Naive thymus-derived CD4-positive, alpha-beta T cell (primary cell): ENCODE results near the gene COL23A1. TPM values are rescaled to one million over a fixed set of nuclear protein-coding genes. Genes with fewer than 3 reads are reported as not detected.

Experiments
- ATAC-seq: fragments of 150-1000 bp; cut with Tn5 transposase; 2 replicates; pipeline ENCODE4 v1.10.0; 2021; ENCODE audit warnings: mild to moderate bottlenecking, moderate library complexity
- CTCF ChIA-PET: fragments of 350-600 bp; sonication (Branson Sonifier 250); formaldehyde crosslinking; loops from one replicate; lab custom pipeline; 2021; ENCODE audit warnings: antibody characterized with exemption; lab: Charles Lee
- POLR2A ChIA-PET: fragments of 350-600 bp; sonication (Branson Sonifier 250); formaldehyde crosslinking; loops from one replicate; lab custom pipeline; 2021; ENCODE audit warnings: antibody characterized with exemption, inconsistent platforms; lab: Charles Lee
- DNase-seq, 9 donors: peaks; one replicate each; pipeline versions ENCODE4 v3.0.0 to v3.0.0-alpha.2; 2020 to 2022; ENCODE audit warnings: mixed read lengths in 1 of 9
- H3K27ac ChIP-seq: one replicate; pipeline ENCODE4 v1.7.0; 2013; ENCODE audit warnings: mild to moderate bottlenecking, low read depth, low read length, moderate library complexity
- H3K27me3 ChIP-seq, 2 donors: one replicate each; pipeline ENCODE4 v1.7.0; 2013; ENCODE audit warnings: low read length in 2 of 2, mild to moderate bottlenecking in 2 of 2, moderate library complexity in 2 of 2; ENCODE audit not compliant: control insufficient read depth in 2 of 2, insufficient read depth in 2 of 2
- H3K36me3 ChIP-seq, 3 experiments: 1 replicate in 2 of 3; 2 replicates in 1 of 3; pipeline ENCODE4 v1.7.0; 2013; ENCODE audit warnings: low read length in 3 of 3, mild to moderate bottlenecking in 3 of 3, moderate library complexity in 1 of 3; ENCODE audit not compliant: insufficient read depth in 3 of 3, control insufficient read depth in 2 of 3
- H3K4me1 ChIP-seq, 2 donors: one replicate each; pipeline ENCODE4 v1.7.0; 2013; ENCODE audit warnings: low read length in 2 of 2, mild to moderate bottlenecking in 2 of 2, moderate library complexity in 1 of 2; ENCODE audit not compliant: control insufficient read depth in 2 of 2, insufficient read depth in 2 of 2
- H3K4me3 ChIP-seq: 2 replicates; pipeline ENCODE4 v1.7.0; 2013; ENCODE audit warnings: mild to moderate bottlenecking, low read length
- H3K9me3 ChIP-seq, 3 experiments: 1 replicate in 2 of 3; 2 replicates in 1 of 3; pipeline ENCODE4 v1.7.0; 2013; ENCODE audit warnings: low read length in 3 of 3; ENCODE audit not compliant: control insufficient read depth in 2 of 3
- H3K27ac Mint-ChIP-seq, 9 donors: one replicate each; pipeline ENCODE4 v1.8.0; 2020 to 2022; ENCODE audit warnings: mixed read lengths in 9 of 9, mild to moderate bottlenecking in 8 of 9, moderate library complexity in 5 of 9, inconsistent platforms in 2 of 9
- H3K27me3 Mint-ChIP-seq, 5 donors: one replicate each; pipeline ENCODE4 v1.8.0; 2021 to 2022; ENCODE audit warnings: mixed read lengths in 5 of 5, mild to moderate bottlenecking in 1 of 5
- H3K36me3 Mint-ChIP-seq, 5 donors: one replicate each; pipeline ENCODE4 v1.8.0; 2020 to 2022; ENCODE audit warnings: mixed read lengths in 5 of 5, mild to moderate bottlenecking in 3 of 5, inconsistent platforms in 1 of 5
- H3K4me1 Mint-ChIP-seq, 7 donors: one replicate each; pipeline ENCODE4 v1.8.0; 2020 to 2022; ENCODE audit warnings: mixed read lengths in 7 of 7, mild to moderate bottlenecking in 3 of 7, inconsistent platforms in 1 of 7
- H3K4me3 Mint-ChIP-seq, 10 donors: one replicate each; pipeline ENCODE4 v1.8.0; 2020 to 2022; ENCODE audit warnings: mild to moderate bottlenecking in 10 of 10, mixed read lengths in 10 of 10, moderate library complexity in 6 of 10, inconsistent platforms in 2 of 10
- H3K9me3 Mint-ChIP-seq, 11 donors: one replicate each; pipeline ENCODE4 v1.8.0; 2020 to 2022; ENCODE audit warnings: mixed read lengths in 11 of 11, mild to moderate bottlenecking in 4 of 11, inconsistent platforms in 1 of 11, moderate library complexity in 1 of 11
- intact Hi-C, 2 donors: fragments of 100-400 bp; cut with micrococcal nuclease; formaldehyde crosslinking; loops; one replicate each; pipeline ENCODE4 v1.15.1; 2023
- polyA plus RNA-seq, 2 donors: library from polyadenylated mRNA; unstranded; fragments of 300-500 nt; fragmentation: Illumina TruSeq; gene quantifications; one replicate each; pipeline ENCODE4 v1.2.3, GENCODE V29; 2021
- total RNA-seq, 6 experiments: library from RNA in 5 of 6; stranded (reverse) in 5 of 6; gene quantifications; 1 replicate in 5 of 6; 2 replicates in 1 of 6; pipeline ENCODE4 v1.2.3 and lab custom pipeline; 2021 to 2026

Gene COL23A1
- total RNA-seq (under 1 TPM in 3 of 5 experiments, not detected in 2; 0.13 to 0.32 (median 0.22) TPM), polyA plus RNA-seq (not detected), total RNA-seq (lab: John Stamatoyannopoulos, UW) (not detected)

DNA sequence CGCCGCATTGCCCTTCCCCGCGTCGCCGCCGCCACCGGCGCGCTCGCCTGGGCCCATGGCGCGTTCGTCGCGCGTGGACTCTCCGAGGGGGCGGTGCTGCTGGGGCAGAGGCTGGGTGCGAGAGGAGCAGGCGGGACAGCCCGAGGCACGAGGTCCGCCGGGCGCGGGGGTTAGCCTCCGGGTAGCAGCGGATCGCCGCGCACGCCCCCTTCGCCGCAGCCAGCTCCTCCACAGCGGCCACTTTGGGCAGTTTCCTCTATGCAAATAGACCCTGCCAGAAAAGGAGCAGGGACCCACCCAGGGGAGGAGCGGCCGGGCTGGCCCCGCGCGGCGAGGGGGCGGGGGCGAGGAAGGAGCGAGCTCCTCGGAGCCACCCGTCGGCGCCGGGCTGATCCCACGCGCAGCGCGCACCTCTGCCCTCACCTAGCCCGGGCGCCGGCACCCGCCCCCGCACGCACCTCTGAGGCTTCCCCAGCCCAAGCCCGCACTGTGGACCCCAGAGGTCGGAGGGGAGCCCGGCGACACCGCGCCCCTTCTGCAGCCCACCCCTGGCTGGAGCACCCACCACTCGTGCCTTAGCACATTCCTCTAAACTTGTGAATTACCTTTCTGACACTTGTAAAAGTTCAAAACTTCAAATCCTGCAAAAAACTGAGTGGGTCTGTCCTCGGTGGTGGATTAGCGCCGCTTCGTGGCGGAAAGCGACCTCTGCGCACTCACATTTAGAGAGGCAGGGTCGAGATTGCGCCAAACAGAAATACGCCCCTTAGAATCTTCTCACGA, at the start of gene COL23A1:
Gene COL23A1, minus strand, starts transcription at position 253 of the 783 bp plus-strand sequence.
- Histone ChIP-seq H3K27me3 (peaks cover 0 to 5% of the 10 kb centered on the region in 2 donors), H3K4me3 (peak within 1 kb of the TSS; percentile 0), H3K36me3 (no peaks in the 10 kb centered on the region), H3K27ac (no peak within 1 kb of the TSS), H3K4me1 (no peaks in the 10 kb centered on the region), H3K9me3 (peaks cover 0 to 10% (median 9%) of the 10 kb centered on the region in 3 experiments)
- Mint-ChIP-seq H3K4me3 (peak within 1 kb of the TSS; percentile 73 to 91 (median 84)), H3K27me3 (peaks cover 48 to 58% (median 53%) of the 10 kb centered on the region in 5 donors), H3K4me1 (peaks cover 0 to 13% (median 7%) of the 10 kb centered on the region in 7 donors), H3K36me3 (peaks cover 4 to 15% (median 12%) of the 10 kb centered on the region in 5 donors), H3K9me3 (peaks cover 0 to 22% (median 13%) of the 10 kb centered on the region in 11 donors), H3K27ac (no peak within 1 kb of the TSS)
- intact Hi-C loops: loop anchor here (1.0 to 2.0 kb wide), 3 partner anchors 36 to 356 kb away; partner anchors contain the start of gene CLK4 (in 1 of the 2)
- ChIA-PET CTCF (interaction anchor here (0.8 kb wide), 1 partner anchor 386 kb away, joined by 3 read pairs; the partner anchor contains the start of gene HNRNPAB), POLR2A (interaction anchor here (0.7 kb wide), 1 partner anchor 169 kb away, joined by 4 read pairs; no protein-coding TSS in a partner anchor)
- peak; percentile 72 for ATAC-seq
- DNase-seq: peak; percentile 21 to 48 (median 36)

DNA sequence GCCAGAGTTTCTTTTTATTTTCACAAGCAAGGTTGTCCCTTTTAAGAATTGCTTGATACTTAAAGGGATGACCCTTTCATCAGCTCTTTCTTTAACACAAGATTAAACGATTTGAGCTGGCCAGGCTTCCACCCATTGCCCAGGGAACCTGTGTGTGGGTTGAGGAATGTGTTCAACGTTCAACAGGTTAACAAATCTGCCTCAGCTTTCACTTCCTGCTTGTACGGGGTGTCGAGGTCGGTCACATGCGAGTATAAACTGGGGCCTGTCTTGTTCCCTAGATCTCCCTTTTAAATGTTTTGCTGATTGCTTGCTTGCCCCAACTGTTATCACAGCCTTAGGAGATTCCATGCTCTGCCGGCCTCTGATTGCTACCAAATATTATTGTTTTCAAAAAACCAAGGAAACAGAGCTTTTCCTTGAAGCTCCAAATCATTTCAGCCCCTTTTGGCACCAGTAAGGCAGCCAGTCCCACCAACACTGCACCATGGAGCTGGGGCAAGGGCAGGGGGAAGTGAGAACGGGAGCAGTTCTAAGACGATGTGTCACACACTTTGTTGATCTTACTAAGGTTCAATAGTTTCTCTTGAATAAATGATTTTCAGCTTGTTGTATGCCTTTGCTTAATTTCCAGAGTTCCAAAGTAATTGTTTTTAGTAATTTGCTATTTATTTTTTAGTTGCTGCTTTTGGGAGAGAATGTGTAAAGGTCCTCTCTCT, 47.3 kb upstream of the COL23A1 start:
- no peaks in the 10 kb centered on the region for H3K9me3 ChIP-seq
- Mint-ChIP-seq H3K36me3 (peaks cover 0 to 5% (median 0%) of the 10 kb centered on the region in 5 donors), H3K4me1 (peaks cover 0 to 2% (median 0%) of the 10 kb centered on the region in 7 donors), H3K4me3 (no peak overlapping the region), H3K27me3 (peaks cover 0 to 11% (median 7%) of the 10 kb centered on the region in 5 donors), H3K9me3 (peaks cover 0 to 6% (median 0%) of the 10 kb centered on the region in 11 donors), H3K27ac (no peak overlapping the region)
- ATAC-seq (no peak), DNase-seq (no peak)
- intact Hi-C loops: no loop called here
- no peaks in the 10 kb centered on the region for H3K27me3 ChIP-seq
- ChIA-PET CTCF (no interaction called here), POLR2A (no interaction called here)
- H3K36me3 ChIP-seq: no peaks in the 10 kb centered on the region
- H3K4me1 ChIP-seq: no peaks in the 10 kb centered on the region
- H3K4me3 ChIP-seq: no peak overlapping the region
- H3K27ac ChIP-seq: no peak overlapping the region

GRCh38 chr5:178632285-178632684, 42.1 kb upstream of the COL23A1 start:
- H3K36me3 Mint-ChIP-seq: peaks cover 0 to 3% (median 0%) of the 10 kb centered on the region in 5 donors
- peaks cover 0 to 2% (median 0%) of the 10 kb centered on the region in 7 donors for H3K4me1 Mint-ChIP-seq
- H3K9me3 Mint-ChIP-seq: peaks cover 0 to 5% (median 0%) of the 10 kb centered on the region in 11 donors
- no peak for ATAC-seq
- H3K4me3 Mint-ChIP-seq: no peak overlapping the region
- no peaks in the 10 kb centered on the region for H3K9me3 ChIP-seq
- peaks cover 0 to 6% of the 10 kb centered on the region in 2 donors for H3K4me1 ChIP-seq
- CTCF ChIA-PET: no interaction called here
- H3K4me3 ChIP-seq: no peak overlapping the region
- peaks cover 0 to 26% (median 8%) of the 10 kb centered on the region in 5 donors for H3K27me3 Mint-ChIP-seq
- no peak overlapping the region for H3K27ac Mint-ChIP-seq
- no peaks in the 10 kb centered on the region for H3K36me3 ChIP-seq
- POLR2A ChIA-PET: interaction anchor here (0.6 kb wide), 1 partner anchor 15 kb away, joined by 3 read pairs; no protein-coding TSS in a partner anchor
- H3K27me3 ChIP-seq: no peaks in the 10 kb centered on the region
- no peak overlapping the region for H3K27ac ChIP-seq
- intact Hi-C loops: no loop called here
- no peak for DNase-seq

DNA sequence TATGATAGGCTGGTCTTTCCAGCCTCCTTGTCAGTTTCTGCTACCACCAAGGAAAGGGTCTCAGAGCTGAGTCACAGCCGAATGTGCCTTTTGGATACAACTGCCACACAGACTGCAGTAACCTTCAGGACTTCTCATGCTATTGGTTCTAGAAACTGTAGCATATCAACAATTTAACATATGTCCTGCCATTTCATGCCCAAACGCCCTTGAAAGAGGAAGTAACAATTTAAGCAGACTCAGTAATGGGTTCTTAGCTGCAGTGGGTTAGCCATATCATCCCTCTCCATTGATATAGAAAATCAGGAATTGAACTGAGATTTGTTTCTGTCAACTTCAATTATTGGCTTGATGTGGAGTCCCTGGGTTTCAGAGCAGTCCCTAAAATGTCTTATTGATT, 40.8 kb upstream of the COL23A1 start:
- CTCF ChIA-PET: no interaction called here
- POLR2A ChIA-PET: no interaction called here

GRCh38 chr5:178630475-178630930, 40.3 kb upstream of the COL23A1 start:
- Mint-ChIP-seq H3K9me3 (peaks cover 0 to 5% (median 0%) of the 10 kb centered on the region in 11 donors), H3K36me3 (peaks cover 0 to 7% (median 3%) of the 10 kb centered on the region in 5 donors), H3K27ac (no peak overlapping the region), H3K4me1 (peaks cover 4 to 6% (median 4%) of the 10 kb centered on the region in 7 donors), H3K27me3 (peaks cover 0 to 26% (median 8%) of the 10 kb centered on the region in 5 donors), H3K4me3 (no peak overlapping the region)
- H3K4me1 ChIP-seq: peaks cover under 1 to 7% of the 10 kb centered on the region in 2 donors
- POLR2A ChIA-PET: no interaction called here
- H3K27ac ChIP-seq: no peak overlapping the region
- intact Hi-C loops: no loop called here
- peaks cover 0 to 9% (median 0%) of the 10 kb centered on the region in 3 experiments for H3K36me3 ChIP-seq
- no peak overlapping the region for H3K4me3 ChIP-seq
- no peak for ATAC-seq
- CTCF ChIA-PET: no interaction called here
- no peaks in the 10 kb centered on the region for H3K9me3 ChIP-seq
- no peaks in the 10 kb centered on the region for H3K27me3 ChIP-seq
- DNase-seq: no peak

More for the DNA sequence above, 40.8 kb upstream of the COL23A1 start:
- H3K4me3 ChIP-seq: no peak overlapping the region
- intact Hi-C loops: no loop called here
- peaks cover 0 to 2% (median 0%) of the 10 kb centered on the region in 7 donors for H3K4me1 Mint-ChIP-seq
- no peak for ATAC-seq
- no peaks in the 10 kb centered on the region for H3K27me3 ChIP-seq
- no peak for DNase-seq
- H3K9me3 ChIP-seq: no peaks in the 10 kb centered on the region
- H3K27me3 Mint-ChIP-seq: peaks cover 0 to 26% (median 8%) of the 10 kb centered on the region in 5 donors
- H3K27ac ChIP-seq: no peak overlapping the region
- no peak overlapping the region for H3K27ac Mint-ChIP-seq
- peaks cover 0 to 7% of the 10 kb centered on the region in 2 donors for H3K4me1 ChIP-seq
- peaks cover 0 to 5% (median 0%) of the 10 kb centered on the region in 11 donors for H3K9me3 Mint-ChIP-seq
- H3K36me3 Mint-ChIP-seq: peaks cover 0 to 5% (median 0%) of the 10 kb centered on the region in 5 donors
- H3K36me3 ChIP-seq: peaks cover 0 to 8% (median 0%) of the 10 kb centered on the region in 3 experiments
- no peak overlapping the region for H3K4me3 Mint-ChIP-seq

DNA sequence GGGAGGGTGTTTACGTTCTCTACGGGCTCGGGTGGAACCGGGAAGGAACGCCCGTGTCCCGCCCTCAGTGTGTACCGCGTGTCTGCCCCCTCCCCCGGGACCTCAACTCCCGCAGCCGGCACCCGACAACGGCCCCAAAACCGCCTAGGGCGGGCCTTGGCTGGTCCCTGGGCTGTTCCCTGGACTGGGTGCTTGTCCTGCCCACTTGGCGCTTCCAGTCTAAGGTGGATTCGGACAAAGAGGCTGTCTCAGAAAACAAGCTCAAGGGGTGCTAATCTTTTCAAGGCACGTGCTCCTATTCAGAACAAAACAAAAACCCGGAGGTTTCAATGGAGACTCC, 37.0 kb upstream of the COL23A1 start:
- Histone ChIP-seq H3K9me3 (no peaks in the 10 kb centered on the region), H3K36me3 (peaks cover 0 to 17% (median 7%) of the 10 kb centered on the region in 3 experiments), H3K27ac (peak overlapping the region; percentile 77), H3K27me3 (no peaks in the 10 kb centered on the region), H3K4me1 (peaks cover 21 to 29% of the 10 kb centered on the region in 2 donors), H3K4me3 (peak overlapping the region; percentile 19)
- ATAC-seq (no peak), DNase-seq (no peak)
- H3K9me3 Mint-ChIP-seq: peaks cover 0 to 2% (median 0%) of the 10 kb centered on the region in 11 donors
- H3K4me1 Mint-ChIP-seq: peaks cover 23 to 37% (median 35%) of the 10 kb centered on the region in 7 donors
- ChIA-PET CTCF (no interaction called here), POLR2A (interaction anchor here (0.6 to 0.8 kb wide), 2 partner anchors 433 to 1852 kb away, joined by 3 to 5 read pairs; partner anchors contain the start of gene ZNF354C)
- H3K4me3 Mint-ChIP-seq: peak overlapping the region; percentile 50 to 99 (median 96)
- intact Hi-C loops: loop anchor here (1.0 to 10.0 kb wide), 18 partner anchors 14 to 1865 kb away; partner anchors contain the start of genes PHYKPL (in 2 of the 2), RUFY1 (in 2 of the 2), ZNF354A (in 2 of the 2) and ZNF879 (in 2 of the 2)
- peaks cover 4 to 10% (median 7%) of the 10 kb centered on the region in 5 donors for H3K36me3 Mint-ChIP-seq
- H3K27ac Mint-ChIP-seq: peak overlapping the region; percentile 63 to 100 (median 90)
- peaks cover 0 to 18% (median 0%) of the 10 kb centered on the region in 5 donors for H3K27me3 Mint-ChIP-seq
